Measurements from ENCODE around the gene CCNL1. TPM values are rescaled to one million over a fixed set of nuclear protein-coding genes. Genes with fewer than 3 reads are reported as not detected.
"Not testable (repeated sequence)": the region's sequence is repeated elsewhere in the genome, so short reads cannot be mapped to it uniquely, and the experiment has no call there.

Gene CCNL1
- total RNA-seq, 4 donors from 2014 or later = 309 to 477 (median 414) TPM

DNA sequence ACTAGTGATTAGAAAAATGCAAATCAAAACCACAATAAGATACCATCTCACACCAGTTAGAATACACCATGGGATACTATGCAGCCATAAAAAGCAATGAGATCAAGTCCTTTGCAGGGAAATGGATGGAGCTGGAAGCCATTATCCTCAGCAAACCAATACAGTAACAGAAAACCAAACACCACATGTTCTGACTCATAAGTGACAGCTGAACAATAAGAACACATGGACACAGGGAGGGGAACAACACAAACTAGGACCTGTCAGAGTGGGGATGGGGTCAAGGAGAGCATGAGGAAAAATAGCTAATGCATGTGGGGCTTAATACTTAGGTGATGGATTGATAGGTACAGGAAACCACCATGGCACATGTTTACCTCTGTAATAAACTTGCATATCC lies 36.0 kb upstream of the CCNL1 start:
- TF ChIP-seq POLR2A (IDR thresholded peaks at IDR 0.05) = no peak
- TF ChIP-seq, protein P1, sequence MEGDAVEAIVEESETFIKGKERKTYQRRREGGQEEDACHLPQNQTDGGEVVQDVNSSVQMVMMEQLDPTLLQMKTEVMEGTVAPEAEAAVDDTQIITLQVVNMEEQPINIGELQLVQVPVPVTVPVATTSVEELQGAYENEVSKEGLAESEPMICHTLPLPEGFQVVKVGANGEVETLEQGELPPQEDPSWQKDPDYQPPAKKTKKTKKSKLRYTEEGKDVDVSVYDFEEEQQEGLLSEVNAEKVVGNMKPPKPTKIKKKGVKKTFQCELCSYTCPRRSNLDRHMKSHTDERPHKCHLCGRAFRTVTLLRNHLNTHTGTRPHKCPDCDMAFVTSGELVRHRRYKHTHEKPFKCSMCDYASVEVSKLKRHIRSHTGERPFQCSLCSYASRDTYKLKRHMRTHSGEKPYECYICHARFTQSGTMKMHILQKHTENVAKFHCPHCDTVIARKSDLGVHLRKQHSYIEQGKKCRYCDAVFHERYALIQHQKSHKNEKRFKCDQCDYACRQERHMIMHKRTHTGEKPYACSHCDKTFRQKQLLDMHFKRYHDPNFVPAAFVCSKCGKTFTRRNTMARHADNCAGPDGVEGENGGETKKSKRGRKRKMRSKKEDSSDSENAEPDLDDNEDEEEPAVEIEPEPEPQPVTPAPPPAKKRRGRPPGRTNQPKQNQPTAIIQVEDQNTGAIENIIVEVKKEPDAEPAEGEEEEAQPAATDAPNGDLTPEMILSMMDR (IDR thresholded peaks at IDR 0.05) = no peak

DNA sequence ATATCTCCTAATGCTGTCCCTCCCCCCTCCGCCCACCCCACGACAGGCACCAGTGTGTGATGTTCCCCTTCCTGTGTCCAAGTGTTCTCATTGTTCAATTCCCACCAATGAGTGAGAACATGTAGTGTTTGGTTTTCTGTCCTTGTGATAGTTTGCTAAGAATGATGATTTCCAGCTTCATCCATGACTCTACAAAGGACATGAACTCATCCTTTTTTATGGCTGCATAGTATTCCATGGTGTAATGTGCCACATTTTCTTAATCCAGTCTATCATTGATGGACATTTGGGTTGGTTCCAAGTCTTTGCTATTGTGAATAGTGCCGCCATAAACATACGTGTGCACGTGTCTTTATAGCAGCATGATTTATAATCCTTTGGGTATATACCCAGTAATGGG lies 31.2 kb upstream of the CCNL1 start:
- DNase-seq, H3K4me1 ChIP-seq, H3K27me3 ChIP-seq, H3K4me3 ChIP-seq, H3K36me3 ChIP-seq, H3K27ac ChIP-seq: not testable (repeated sequence)
- peaks cover 0 to 27% (median 3%) of the 10 kb centered on the region in 4 donors for H3K9me3 ChIP-seq

More for the DNA sequence above, 36.0 kb upstream of the CCNL1 start:
- DNase-seq = no peak
- no peaks in the 10 kb centered on the region for H3K9me3 ChIP-seq
- no peak overlapping the region for H3K27ac ChIP-seq
- H3K36me3 ChIP-seq = no peaks in the 10 kb centered on the region
- no peak overlapping the region for H3K4me3 ChIP-seq
- H3K4me1 ChIP-seq = no peaks in the 10 kb centered on the region
- H3K27me3 ChIP-seq = no peaks in the 10 kb centered on the region

DNA sequence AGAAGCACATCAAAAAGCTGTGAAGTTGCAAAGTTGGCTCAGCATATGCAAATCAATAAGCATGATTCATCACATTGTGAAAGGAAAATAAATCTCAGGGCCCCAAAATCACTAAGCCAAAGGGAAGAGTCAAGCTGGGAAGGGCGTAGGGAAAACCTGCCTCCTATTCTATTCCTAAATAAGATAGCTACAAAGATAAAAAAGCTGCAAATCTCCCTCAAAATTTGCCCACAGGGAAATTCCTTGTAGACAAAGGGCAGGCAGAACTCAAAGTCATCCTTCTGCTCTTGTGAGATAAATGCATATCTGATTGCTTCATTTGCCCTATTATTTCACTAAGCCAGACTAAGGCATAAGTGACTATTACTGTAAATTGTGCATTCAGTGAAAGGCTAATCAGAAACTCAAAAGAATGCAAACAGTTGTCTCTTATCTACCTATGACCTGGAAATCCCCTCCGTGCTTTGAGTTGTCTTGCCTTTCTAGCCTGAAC lies 30.5 kb upstream of the CCNL1 start:
- Histone ChIP-seq H3K27me3 (no peaks in the 10 kb centered on the region), H3K27ac (no peak overlapping the region), H3K4me3 (no peak overlapping the region), H3K9me3 (peaks cover 0 to 28% (median 3%) of the 10 kb centered on the region in 4 donors), H3K36me3 (peaks cover 0 to 5% (median 0%) of the 10 kb centered on the region in 3 donors), H3K4me1 (no peaks in the 10 kb centered on the region)
- no peak for DNase-seq
- TF ChIP-seq POLR2A (IDR thresholded peaks at IDR 0.05) = no peak
- TF ChIP-seq, protein P1 (IDR thresholded peaks at IDR 0.05) = no peak

DNA sequence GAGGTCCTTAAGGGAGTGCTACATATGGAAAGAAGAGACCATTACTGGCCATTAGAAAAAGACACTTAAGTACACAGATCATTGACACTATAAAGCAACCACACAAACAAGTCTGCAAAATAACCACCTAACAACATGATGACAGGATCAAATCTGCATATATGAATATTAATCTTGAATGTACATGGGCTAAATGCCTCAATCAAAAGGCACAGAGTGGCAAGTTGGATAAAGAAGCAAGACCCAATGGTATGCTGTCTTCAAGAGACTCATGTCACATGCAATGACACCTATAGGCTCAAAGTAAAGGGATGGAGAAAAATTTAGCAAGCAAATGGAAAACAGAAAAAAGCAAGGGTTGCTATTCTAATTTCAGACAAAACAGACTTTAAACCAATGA lies 28.4 kb upstream of the CCNL1 start:
- no peak for TF ChIP-seq POLR2A (IDR thresholded peaks at IDR 0.05)
- TF ChIP-seq, protein P1 (IDR thresholded peaks at IDR 0.05) = no peak
- H3K9me3 ChIP-seq = peaks cover 0 to 32% (median 3%) of the 10 kb centered on the region in 4 donors
- no peaks in the 10 kb centered on the region for H3K27me3 ChIP-seq
- no peak overlapping the region for H3K4me3 ChIP-seq
- DNase-seq = no peak
- no peaks in the 10 kb centered on the region for H3K4me1 ChIP-seq
- peaks cover 0 to 11% (median 0%) of the 10 kb centered on the region in 3 donors for H3K36me3 ChIP-seq
- H3K27ac ChIP-seq = no peak overlapping the region

DNA sequence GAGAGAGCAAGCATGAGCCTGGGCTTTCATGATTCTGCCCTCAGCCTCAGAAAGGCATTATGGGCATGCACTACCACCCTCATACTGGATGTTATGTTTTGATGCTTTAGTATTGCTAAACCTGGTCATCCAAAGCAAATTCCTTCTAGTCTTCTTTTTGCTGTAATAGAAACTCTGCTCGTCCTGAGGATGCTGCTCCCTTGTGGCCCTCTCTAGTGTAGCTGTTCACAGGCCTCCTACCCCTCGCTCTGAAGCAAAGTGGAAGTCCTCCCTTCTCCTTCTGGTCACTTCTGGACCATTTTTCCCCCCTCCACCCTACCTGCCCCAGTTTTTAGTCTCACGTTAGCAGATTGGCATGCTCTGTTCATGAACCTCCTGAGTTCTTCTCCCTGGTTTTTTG lies 22.9 kb upstream of the CCNL1 start:
- Histone ChIP-seq H3K36me3 (peaks cover 0 to 11% (median 0%) of the 10 kb centered on the region in 3 donors), H3K4me3 (no peak overlapping the region), H3K27me3 (no peaks in the 10 kb centered on the region), H3K27ac (no peak overlapping the region), H3K9me3 (peaks cover 0 to 21% (median 0%) of the 10 kb centered on the region in 4 donors), H3K4me1 (no peaks in the 10 kb centered on the region)
- no peak for TF ChIP-seq POLR2A (IDR thresholded peaks at IDR 0.05)
- TF ChIP-seq, protein P1 (IDR thresholded peaks at IDR 0.05) = no peak
- no peak for DNase-seq

DNA sequence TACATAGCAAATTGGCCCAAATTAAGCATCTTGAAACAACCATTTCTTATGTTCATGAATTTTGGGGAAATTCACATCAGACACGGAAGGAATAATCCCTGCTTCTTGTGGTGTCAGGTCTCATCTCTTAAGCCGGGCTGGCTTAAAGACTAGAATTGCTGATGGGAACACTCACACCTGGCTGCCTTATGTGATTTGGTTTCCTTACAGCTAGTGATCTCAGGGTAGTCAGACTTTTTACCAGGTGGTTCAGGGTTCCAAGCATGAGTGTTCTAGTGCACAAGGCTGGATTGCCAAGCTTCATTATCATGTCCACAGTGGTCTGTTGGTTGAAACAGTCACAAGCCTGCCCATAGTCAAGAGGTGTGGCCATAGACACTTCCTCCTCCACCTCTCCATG lies 20.3 kb upstream of the CCNL1 start:
- TF ChIP-seq, protein P1 (IDR thresholded peaks at IDR 0.05) = no peak
- TF ChIP-seq POLR2A (IDR thresholded peaks at IDR 0.05) = no peak
- Histone ChIP-seq H3K27me3 (no peaks in the 10 kb centered on the region), H3K4me1 (peaks cover 0 to 13% (median 5%) of the 10 kb centered on the region in 4 donors), H3K4me3 (no peak overlapping the region), H3K9me3 (peaks cover 0 to 2% (median 0%) of the 10 kb centered on the region in 4 donors), H3K36me3 (peaks cover 0 to 6% (median 0%) of the 10 kb centered on the region in 3 donors), H3K27ac (no peak overlapping the region)
- no peak for DNase-seq

Measured in Peyer's patch (tissue), 4 donors.